Mononuclear cell (primary cell): ENCODE measurements around the gene SLC22A25. TPM values are rescaled to one million over a fixed set of nuclear protein-coding genes. Genes with fewer than 3 reads are reported as not detected.

ENCODE experiments used
- total RNA-seq: library from RNA; depleted of rRNA; stranded (reverse); fragments of >200 nt; gene quantifications from one replicate; pipeline ENCODE4 v1.2.3, GENCODE V29; 2012

The SLC22A25 gene
- total RNA-seq, 1 donor: not detected

Other genes with a start within 250 kb of the SLC22A25 start
- gene SLC22A8, start 227.8 kb downstream of the SLC22A25 start, total RNA-seq: not detected
- not detected for gene SLC22A24, start 99.4 kb downstream of the SLC22A25 start, total RNA-seq
- not detected for gene SLC22A9, start 126.2 kb upstream of the SLC22A25 start, total RNA-seq
- 0.42 TPM for gene PLAAT5, start 247.6 kb upstream of the SLC22A25 start, total RNA-seq